Spleen (tissue), 11 donors: ENCODE measurements around the gene PHACTR1. TPM values are rescaled to one million over a fixed set of nuclear protein-coding genes. Genes with fewer than 3 reads are reported as not detected.

Experiments used
- DNase-seq: peaks from one replicate; pipeline ENCODE4 v3.0.0-alpha.2; 2020
- H3K27ac ChIP-seq, 8 donors: fragments of 200-600 bp; sonication (generic) in 7 of 8; 1 replicate in 4 of 8; 2 replicates in 4 of 8; pipeline versions ENCODE4 v1.5.0 to v1.8.0; 2016 to 2021; ENCODE audit warnings: inconsistent platforms in 4 of 8, mild to moderate bottlenecking in 4 of 8, moderate library complexity in 1 of 8
- H3K27me3 ChIP-seq, 7 donors: fragments of 200-600 bp; sonication (generic) in 6 of 7; replicated peaks in 1 of 7; 1 replicate in 4 of 7; 2 replicates in 3 of 7; pipeline versions ENCODE4 v1.5.0 to v1.8.0; 2016 to 2021; ENCODE audit warnings: inconsistent platforms in 3 of 7, mild to moderate bottlenecking in 1 of 7
- H3K36me3 ChIP-seq, 6 donors: fragments of 200-600 bp; sonication (generic) in 5 of 6; 1 replicate in 4 of 6; 2 replicates in 2 of 6; pipeline versions ENCODE4 v1.5.0 to v1.8.0; 2016 to 2021; ENCODE audit warnings: inconsistent platforms in 2 of 6
- H3K4me1 ChIP-seq, 6 donors: fragments of 200-600 bp; sonication (generic) in 5 of 6; 1 replicate in 3 of 6; 2 replicates in 3 of 6; pipeline versions ENCODE4 v1.5.0 to v1.8.0; 2016 to 2021; ENCODE audit warnings: inconsistent platforms in 3 of 6
- H3K4me3 ChIP-seq, 8 donors: fragments of 200-600 bp; sonication (generic) in 7 of 8; 1 replicate in 4 of 8; 2 replicates in 4 of 8; pipeline versions ENCODE4 v1.5.0 to v1.8.0; 2016 to 2021; ENCODE audit warnings: inconsistent platforms in 4 of 8, mild to moderate bottlenecking in 4 of 8, moderate library complexity in 2 of 8
- H3K9me3 ChIP-seq, 8 donors: fragments of 200-600 bp; sonication (generic) in 7 of 8; 1 replicate in 4 of 8; 2 replicates in 4 of 8; pipeline versions ENCODE4 v1.5.0 to v1.8.0; 2016 to 2021; ENCODE audit warnings: inconsistent platforms in 4 of 8
- CTCF ChIP-seq, 11 experiments: fragments of 200-600 bp in 7 of 11; fragments of 450-650 bp in 4 of 11; sonication (generic) in 4 of 11; IDR thresholded peaks in 8 of 11; conservative IDR thresholded peaks in 3 of 11; 1 replicate in 7 of 11; 2 replicates in 4 of 11; pipeline versions ENCODE4 v1.4.0 to v1.8.0; 2016 to 2021; ENCODE audit warnings: antibody characterized with exemption in 11 of 11, inconsistent platforms in 4 of 11, mild to moderate bottlenecking in 1 of 11
- POLR2A ChIP-seq, 3 donors: fragments of 450-650 bp; IDR thresholded peaks; one replicate each; pipeline ENCODE4 v1.5.1; 2017; ENCODE audit warnings: antibody characterized with exemption in 3 of 3, mild to moderate bottlenecking in 1 of 3
- POLR2AphosphoS5 ChIP-seq, 3 donors: sonication (generic); formaldehyde crosslinking; IDR thresholded peaks; one replicate each; pipeline ENCODE4 v1.5.1; 2017; ENCODE audit warnings: antibody characterized with exemption in 3 of 3
- WGBS, 5 donors: extraction: QIAGEN DNeasy Blood & Tissue Kit in 3 of 5; methylation state at CpG; one replicate each; pipeline versions ENCODE4 v1.1.5 to v1.1.7; 2013 to 2018; 5-methylcytosine and 5-hydroxymethylcytosine counted together
- intact Hi-C: fragments of 100-400 bp; cut with DNase I; formaldehyde crosslinking; loops from one replicate; pipeline ENCODE4 v1.15.0; 2023; ENCODE audit warnings: low total_unique reads
- polyA plus RNA-seq, 3 donors: library from polyadenylated mRNA; stranded (reverse); fragments of 200-250 nt; gene quantifications; one replicate each; pipeline ENCODE4 v1.2.1, GENCODE V29; 2013
- total RNA-seq, 7 donors: library from RNA; depleted of rRNA in 3 of 7; stranded (reverse); fragments of >200 nt in 3 of 7; fragmentation: NEBNext Ultra II Directional in 4 of 7; extraction: Animal tissue kit (Norgen Biotek cat#: 25700) in 4 of 7; gene quantifications; one replicate each; pipeline versions ENCODE4 v1.1.0 to v1.2.1, GENCODE V29; 2016 to 2021
- donor health status: healthy with polysubstance abuse.
- donor health status: DM: no; HTN: no; CAD: no; lungs with moderate emphysema.
- donor health status: DM: no; HTN: no; CAD: no.
- donor health status: Bipolar disorder and iron deficiency.
- donor health status: healthy.
- donor health status: DM: no; HTN: no; CAD: no.
- donor health status: DM: yes; HTN: yes; CAD: no.

PHACTR1 gene
- total and polyA plus RNA-seq, 10 donors: 8.5 to 45.3 (median 30.8) TPM

GRCh38 chr6:13296536-13296997, 580.0 kb downstream of the PHACTR1 start:
- DNase-seq: no peak
- WGBS, 5 donors: 71 to 88% (median 84%) methylated on average over 9 of the region's 9 CpGs
- no peak overlapping the region for H3K4me3 ChIP-seq
- H3K27me3 ChIP-seq: no peaks in the 10 kb centered on the region
- H3K4me1 ChIP-seq: peaks cover 0 to 57% (median 6%) of the 10 kb centered on the region in 6 donors
- H3K9me3 ChIP-seq: no peaks in the 10 kb centered on the region
- H3K27ac ChIP-seq: no peak overlapping the region
- no peak for TF ChIP-seq POLR2A (IDR thresholded peaks at IDR 0.05)
- TF ChIP-seq CTCF (IDR thresholded peaks at IDR 0.05 in 8 of 11, conservative IDR thresholded peaks at IDR 0.05 in 3 of 11): no peak
- TF ChIP-seq POLR2AphosphoS5 (IDR thresholded peaks at IDR 0.05): no peak
- intact Hi-C loops: no loop called here
- H3K36me3 ChIP-seq: peaks cover 0 to 95% (median 24%) of the 10 kb centered on the region in 6 donors

GRCh38 chr6:13297391-13297790, 580.8 kb downstream of the PHACTR1 start:
- WGBS, 5 donors: 85 to 98% (median 93%) methylated on average over 5 of the region's 5 CpGs
- H3K36me3 ChIP-seq: peaks cover 0 to 95% (median 23%) of the 10 kb centered on the region in 6 donors

GRCh38 chr6:13298446-13298845, 581.9 kb downstream of the PHACTR1 start:
- no peaks in the 10 kb centered on the region for H3K9me3 ChIP-seq
- H3K36me3 ChIP-seq: peaks cover 0 to 84% (median 21%) of the 10 kb centered on the region in 6 donors
- intact Hi-C loops: no loop called here
- H3K27me3 ChIP-seq: no peaks in the 10 kb centered on the region
- H3K4me3 ChIP-seq: no peak overlapping the region
- TF ChIP-seq POLR2AphosphoS5 (IDR thresholded peaks at IDR 0.05) (no peak), POLR2A (IDR thresholded peaks at IDR 0.05) (no peak), CTCF (IDR thresholded peaks at IDR 0.05 in 8 of 11, conservative IDR thresholded peaks at IDR 0.05 in 3 of 11) (no peak)
- peaks cover 5 to 76% (median 21%) of the 10 kb centered on the region in 6 donors for H3K4me1 ChIP-seq
- DNase-seq: no peak
- no peak overlapping the region for H3K27ac ChIP-seq
- WGBS, 5 donors: 70 to 85% (median 79%) methylated on average over 3 of the region's 3 CpGs

More at GRCh38 chr6:13297391-13297790, 580.8 kb downstream of the PHACTR1 start:
- Histone ChIP-seq H3K27me3 (no peaks in the 10 kb centered on the region), H3K4me1 (peaks cover 0 to 65% (median 10%) of the 10 kb centered on the region in 6 donors), H3K27ac (no peak overlapping the region), H3K4me3 (no peak overlapping the region), H3K9me3 (no peaks in the 10 kb centered on the region)
- TF ChIP-seq CTCF (IDR thresholded peaks at IDR 0.05 in 8 of 11, conservative IDR thresholded peaks at IDR 0.05 in 3 of 11): no peak
- no peak for DNase-seq
- intact Hi-C loops: no loop called here

- H3K4me1 ChIP-seq: peaks cover 15 to 84% (median 30%) of the 10 kb centered on the region in 6 donors
- 66 to 96% (median 88%) methylated on average over 11 of the region's 11 CpGs for WGBS, 5 donors
- intact Hi-C loops: no loop called here
- no peak overlapping the region for H3K4me3 ChIP-seq
- H3K9me3 ChIP-seq: no peaks in the 10 kb centered on the region
- peak in 2 of 3 donors; percentile 9 to 18 for TF ChIP-seq POLR2AphosphoS5 (IDR thresholded peaks at IDR 0.05)
- TF ChIP-seq POLR2A (IDR thresholded peaks at IDR 0.05): no peak
- H3K27ac ChIP-seq: peak overlapping the region in 1 of 8 donors; percentile 6
- H3K36me3 ChIP-seq: peaks cover 0 to 80% (median 13%) of the 10 kb centered on the region in 6 donors
- H3K27me3 ChIP-seq: no peaks in the 10 kb centered on the region
- DNase-seq: no peak
Measured at GRCh38 chr6:13299403-13299821, 582.8 kb downstream of the PHACTR1 start.
